ENCODE measurements around the gene DMD. TPM values are rescaled to one million over a fixed set of nuclear protein-coding genes. Genes with fewer than 3 reads are reported as not detected.
A peak's percentile ranks its signal among the peaks of the same experiment; 100 is the strongest.

DMD gene
- total RNA-seq, 6 experiments from 2014 or later: 18.7 to 43.4 (median 32.9) TPM

DNA sequence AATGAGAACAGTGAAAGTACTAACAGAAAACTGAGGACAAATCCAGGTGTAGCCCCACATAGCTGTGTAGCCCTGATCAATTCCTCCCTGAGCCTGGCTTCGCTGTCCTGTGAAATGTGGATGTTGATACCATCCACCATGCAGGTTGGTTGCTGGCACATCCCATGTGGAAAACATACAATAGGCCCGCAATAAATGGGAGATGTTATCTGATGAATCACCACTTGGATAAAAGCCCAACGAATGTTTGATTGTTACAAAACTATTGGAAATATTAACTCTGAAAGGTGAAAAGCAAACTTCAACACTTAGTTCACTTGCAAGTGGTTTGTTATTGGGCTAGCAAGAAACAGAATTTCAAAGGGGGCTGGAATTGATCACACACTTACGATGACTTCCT is 1953.2 kb downstream of the DMD start:
- DNase-seq (no peak), ATAC-seq (peak in 3 of 4 donors; percentile 33 to 55 (median 46))
- peaks cover 0 to 6% (median 2%) of the 10 kb centered on the region in 4 donors for H3K4me1 ChIP-seq
- 33% methylated on average over 4 of the region's 4 CpGs for WGBS (ENCODE audit: insufficient coverage, low coverage, low lambda C conversion rate, missing lambda C conversion rate)
- H3K9me3 ChIP-seq: no peaks in the 10 kb centered on the region
- H3K27me3 ChIP-seq: peaks cover 0 to 2% of the 10 kb centered on the region in 2 donors
- intact Hi-C loops (cut with DNase I): no loop called here
- H3K27ac ChIP-seq: no peak overlapping the region
- H3K4me3 ChIP-seq: no peak overlapping the region
- TF ChIP-seq, protein P1, sequence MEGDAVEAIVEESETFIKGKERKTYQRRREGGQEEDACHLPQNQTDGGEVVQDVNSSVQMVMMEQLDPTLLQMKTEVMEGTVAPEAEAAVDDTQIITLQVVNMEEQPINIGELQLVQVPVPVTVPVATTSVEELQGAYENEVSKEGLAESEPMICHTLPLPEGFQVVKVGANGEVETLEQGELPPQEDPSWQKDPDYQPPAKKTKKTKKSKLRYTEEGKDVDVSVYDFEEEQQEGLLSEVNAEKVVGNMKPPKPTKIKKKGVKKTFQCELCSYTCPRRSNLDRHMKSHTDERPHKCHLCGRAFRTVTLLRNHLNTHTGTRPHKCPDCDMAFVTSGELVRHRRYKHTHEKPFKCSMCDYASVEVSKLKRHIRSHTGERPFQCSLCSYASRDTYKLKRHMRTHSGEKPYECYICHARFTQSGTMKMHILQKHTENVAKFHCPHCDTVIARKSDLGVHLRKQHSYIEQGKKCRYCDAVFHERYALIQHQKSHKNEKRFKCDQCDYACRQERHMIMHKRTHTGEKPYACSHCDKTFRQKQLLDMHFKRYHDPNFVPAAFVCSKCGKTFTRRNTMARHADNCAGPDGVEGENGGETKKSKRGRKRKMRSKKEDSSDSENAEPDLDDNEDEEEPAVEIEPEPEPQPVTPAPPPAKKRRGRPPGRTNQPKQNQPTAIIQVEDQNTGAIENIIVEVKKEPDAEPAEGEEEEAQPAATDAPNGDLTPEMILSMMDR (IDR thresholded peaks at IDR 0.05): no peak
- no peak for TF ChIP-seq POLR2A (IDR thresholded peaks at IDR 0.05)
- peaks cover 0 to 6% (median 0%) of the 10 kb centered on the region in 4 donors for H3K36me3 ChIP-seq

- no peak overlapping the region for H3K27ac ChIP-seq
- peaks cover 0 to 6% (median 0%) of the 10 kb centered on the region in 4 donors for H3K36me3 ChIP-seq
- ATAC-seq (no peak), DNase-seq (no peak)
- intact Hi-C loops (cut with DNase I): no loop called here
- no peak for TF ChIP-seq POLR2A (IDR thresholded peaks at IDR 0.05)
- TF ChIP-seq, protein P1 (IDR thresholded peaks at IDR 0.05): no peak
- H3K9me3 ChIP-seq: no peaks in the 10 kb centered on the region
- H3K4me1 ChIP-seq: peaks cover 0 to 6% (median 2%) of the 10 kb centered on the region in 4 donors
- WGBS (ENCODE audit: insufficient coverage, low coverage, low lambda C conversion rate, missing lambda C conversion rate): 51% methylated on average over 9 of the region's 9 CpGs
- peaks cover 0 to 2% of the 10 kb centered on the region in 2 donors for H3K27me3 ChIP-seq
- no peak overlapping the region for H3K4me3 ChIP-seq
These were observed 1955.9 kb downstream of the DMD start for GRCh38 chrX:31255310-31256033.

DNA sequence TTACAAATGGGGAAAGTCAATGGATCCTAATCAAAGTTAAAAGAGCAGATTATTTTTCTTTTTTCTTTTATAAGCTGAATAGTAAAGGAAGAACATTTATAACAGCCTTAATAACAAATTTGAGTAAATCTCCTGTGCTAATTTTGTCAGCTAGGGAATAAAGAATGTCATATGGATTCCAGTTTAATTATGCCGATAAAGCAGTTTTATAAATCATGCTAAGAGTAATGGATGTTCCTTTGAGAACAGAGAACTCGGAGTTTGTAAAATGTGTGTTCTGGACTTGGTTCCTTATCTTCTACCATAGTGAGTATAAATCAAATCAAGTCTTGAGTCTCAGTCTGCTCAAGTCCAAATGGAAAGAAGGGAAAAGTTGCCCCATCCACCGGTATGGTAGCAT is 1959.2 kb downstream of the DMD start:
- Histone ChIP-seq H3K36me3 (no peaks in the 10 kb centered on the region), H3K4me3 (no peak overlapping the region), H3K27me3 (peaks cover 0 to 2% of the 10 kb centered on the region in 2 donors), H3K27ac (no peak overlapping the region), H3K9me3 (no peaks in the 10 kb centered on the region), H3K4me1 (no peaks in the 10 kb centered on the region)
- intact Hi-C loops (cut with DNase I): no loop called here
- ATAC-seq: no peak
- 44% methylated on average over 3 of the region's 3 CpGs for WGBS (ENCODE audit: insufficient coverage, low coverage, low lambda C conversion rate, missing lambda C conversion rate)
- no peak for TF ChIP-seq POLR2A (IDR thresholded peaks at IDR 0.05)
- TF ChIP-seq, protein P1 (IDR thresholded peaks at IDR 0.05): no peak
- no peak for DNase-seq

DNA sequence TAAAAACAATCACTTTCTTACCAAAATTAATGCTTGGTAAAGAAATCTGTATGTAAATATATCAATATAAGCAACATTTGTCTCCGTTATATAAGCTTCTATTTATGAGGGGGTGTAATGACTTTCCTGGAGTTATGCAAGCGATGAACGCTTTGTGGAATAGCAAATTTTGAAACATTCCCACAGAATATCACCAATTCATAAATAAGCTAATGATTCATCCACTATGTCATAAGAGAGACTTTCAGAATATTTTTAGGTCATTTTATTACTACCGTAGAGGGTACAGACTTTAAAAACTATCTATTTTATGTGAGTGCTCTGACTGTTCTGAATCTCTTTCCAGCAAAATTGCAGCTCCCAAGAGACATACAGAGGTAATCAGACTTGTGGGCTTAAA is 1960.0 kb downstream of the DMD start:
- TF ChIP-seq, protein P1 (IDR thresholded peaks at IDR 0.05): no peak
- TF ChIP-seq POLR2A (IDR thresholded peaks at IDR 0.05): no peak

More for the DNA sequence above, 1960.0 kb downstream of the DMD start:
- intact Hi-C loops (cut with DNase I): no loop called here
- peaks cover 0 to 2% of the 10 kb centered on the region in 2 donors for H3K27me3 ChIP-seq
- 59% methylated on average over 4 of the region's 4 CpGs for WGBS (ENCODE audit: insufficient coverage, low coverage, low lambda C conversion rate, missing lambda C conversion rate)
- H3K36me3 ChIP-seq: no peaks in the 10 kb centered on the region
- H3K27ac ChIP-seq: no peak overlapping the region
- no peak overlapping the region for H3K4me3 ChIP-seq
- no peak for DNase-seq
- H3K9me3 ChIP-seq: no peaks in the 10 kb centered on the region
- no peak for ATAC-seq
- H3K4me1 ChIP-seq: no peaks in the 10 kb centered on the region
